HG03103 (cell line): ENCODE results near the gene SH3PXD2B.
"Not testable (repeated sequence)": the region's sequence is repeated elsewhere in the genome, so short reads cannot be mapped to it uniquely, and the experiment has no call there.

Source experiments
- ATAC-seq: cut with Tn5 transposase; IDR thresholded peaks from one replicate; pipeline ENCODE4 v1.9.1; 2021; ENCODE audit warnings: low read depth; ENCODE audit not compliant: unreplicated experiment

Gene SH3PXD2B

DNA sequence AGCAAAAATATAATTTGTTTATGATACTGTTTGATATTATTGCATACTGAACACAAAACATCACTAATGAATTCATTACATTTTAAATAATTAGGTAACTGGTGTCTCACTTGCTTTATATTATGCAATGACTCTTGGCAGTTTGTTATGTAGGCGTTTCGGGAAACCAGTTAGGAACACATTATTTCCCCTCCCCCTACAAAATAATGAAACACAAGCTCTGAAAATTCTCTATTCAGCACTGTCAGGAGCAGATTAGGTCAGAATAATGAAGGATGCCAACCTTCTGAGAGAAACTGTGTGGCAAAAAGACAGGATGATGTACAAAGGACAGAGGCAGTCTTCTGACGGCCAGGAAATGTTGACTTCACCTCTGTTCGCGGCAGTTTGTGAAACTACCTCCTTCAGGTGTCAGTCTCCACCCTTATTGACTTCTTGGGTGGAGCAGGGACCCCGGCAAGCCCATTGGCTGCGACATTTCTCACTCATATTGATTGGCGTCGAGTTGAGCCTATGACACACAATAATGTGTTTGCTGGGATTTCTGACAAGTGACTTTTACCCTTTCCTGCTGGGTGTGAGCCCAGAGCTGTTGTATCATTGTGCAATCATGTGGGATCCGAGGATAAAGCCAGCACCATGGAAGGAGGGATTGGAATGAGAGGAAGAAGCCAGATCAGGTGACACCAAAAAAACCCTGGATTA, 33.9 kb downstream of the SH3PXD2B start:
- no peak for ATAC-seq

DNA sequence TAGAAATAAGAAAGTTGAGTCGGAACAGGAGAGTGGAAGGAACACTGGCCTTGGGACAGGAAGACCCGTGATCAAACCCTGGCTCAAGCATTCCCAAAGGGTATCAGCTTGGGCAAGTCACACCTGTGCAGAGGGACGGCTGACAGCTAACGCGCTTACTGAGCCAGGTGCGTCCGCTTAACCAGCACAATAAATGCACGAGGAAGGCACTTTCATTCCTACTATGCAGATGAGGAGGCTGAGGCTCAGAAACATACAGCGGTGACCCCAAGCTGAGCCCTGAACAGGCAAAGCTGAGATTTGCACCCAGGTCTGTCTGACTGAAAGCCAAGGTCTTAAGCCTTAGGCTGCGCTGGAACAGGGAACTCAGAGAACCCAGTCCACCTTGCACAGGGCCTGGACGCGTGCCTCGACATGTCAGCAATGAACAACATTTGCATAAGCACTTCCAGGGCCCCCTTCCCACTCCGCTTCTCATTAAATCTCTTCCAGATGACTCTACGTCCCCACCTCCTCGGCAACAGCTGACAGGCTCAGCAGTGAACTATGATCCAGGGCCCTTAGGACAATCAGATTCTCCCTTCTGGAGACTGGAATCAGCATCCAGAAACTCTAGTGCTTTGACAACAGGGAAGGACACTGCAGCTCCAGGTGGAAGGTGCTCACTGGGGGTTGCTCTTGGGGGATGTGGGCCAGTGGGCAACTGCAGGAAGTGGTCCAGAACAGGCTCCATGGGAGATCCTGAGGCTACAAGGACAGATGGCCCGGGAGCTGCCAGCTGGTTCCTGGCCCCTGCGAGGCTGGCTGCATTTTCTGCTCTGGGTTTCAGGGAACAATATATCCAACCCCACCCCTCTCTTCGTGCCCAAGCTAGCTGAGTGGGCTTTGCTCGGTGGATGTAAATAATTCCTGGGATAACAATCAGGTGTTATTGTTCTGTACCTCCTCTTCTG, 35.2 kb downstream of the SH3PXD2B start:
- ATAC-seq: no peak

DNA sequence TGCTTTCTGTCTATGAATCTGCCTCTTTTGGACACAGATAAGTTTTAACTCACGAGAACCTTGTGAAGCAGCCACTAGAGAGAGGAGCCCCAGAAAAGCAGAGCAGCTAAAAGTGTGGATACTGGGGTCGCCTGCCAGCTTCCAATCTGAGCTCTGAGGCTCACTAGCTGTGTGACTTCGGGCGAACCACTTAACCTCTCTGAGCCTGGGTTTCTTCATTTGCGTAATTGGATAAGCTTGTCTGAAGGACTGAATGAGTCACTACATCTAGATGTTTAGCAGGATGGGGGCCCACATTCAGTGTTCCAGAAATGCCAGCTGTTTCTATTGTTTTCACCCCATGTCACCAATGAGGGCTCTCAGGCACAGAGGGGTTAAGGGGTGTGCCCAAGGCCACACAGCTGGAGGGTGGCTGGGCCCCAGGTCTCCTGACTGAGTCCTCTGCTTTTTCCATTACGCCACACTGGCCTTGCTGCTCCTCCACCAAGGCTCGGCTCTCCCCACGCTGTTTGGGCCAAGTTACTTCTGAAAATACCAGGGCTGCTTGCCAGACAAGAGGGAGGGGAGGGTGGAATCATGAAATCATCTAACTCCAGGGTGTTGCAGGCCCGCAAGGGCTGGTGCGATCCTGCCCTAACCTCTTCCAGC, 36.2 kb downstream of the SH3PXD2B start:
- ATAC-seq: no peak

DNA sequence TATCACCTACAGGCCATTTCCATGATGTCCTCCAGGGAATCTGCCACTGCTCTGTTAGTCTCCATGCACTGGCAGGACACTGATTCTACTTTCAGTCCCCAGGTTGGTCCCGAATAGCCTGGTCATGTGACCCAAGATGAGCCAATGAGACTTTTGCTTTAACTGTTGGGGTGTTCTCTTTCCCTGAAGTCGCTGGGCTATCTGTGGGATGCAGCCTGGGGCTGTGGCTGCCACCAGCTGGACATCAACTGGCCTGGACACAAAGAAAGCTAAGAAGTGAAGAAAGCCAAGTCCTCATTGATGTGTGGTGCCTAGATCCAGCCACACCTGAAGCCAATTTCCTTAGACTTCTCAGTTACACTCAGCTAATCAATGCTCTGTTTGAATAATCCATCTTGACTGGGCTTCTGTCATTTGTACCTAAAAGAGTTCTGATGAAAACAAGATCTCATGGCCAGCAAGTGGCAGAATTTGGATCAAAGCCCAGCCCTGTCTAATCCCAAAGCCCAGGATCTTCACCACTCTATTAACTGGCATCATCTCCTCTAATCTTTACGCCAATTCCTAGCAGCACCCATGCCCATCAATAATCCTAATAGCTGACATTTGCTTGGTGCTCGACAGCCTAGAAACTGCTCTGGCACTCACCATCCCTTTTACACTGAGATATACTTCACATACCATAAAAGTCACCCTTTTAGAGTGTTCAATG, 37.0 kb downstream of the SH3PXD2B start:
- no peak for ATAC-seq

DNA sequence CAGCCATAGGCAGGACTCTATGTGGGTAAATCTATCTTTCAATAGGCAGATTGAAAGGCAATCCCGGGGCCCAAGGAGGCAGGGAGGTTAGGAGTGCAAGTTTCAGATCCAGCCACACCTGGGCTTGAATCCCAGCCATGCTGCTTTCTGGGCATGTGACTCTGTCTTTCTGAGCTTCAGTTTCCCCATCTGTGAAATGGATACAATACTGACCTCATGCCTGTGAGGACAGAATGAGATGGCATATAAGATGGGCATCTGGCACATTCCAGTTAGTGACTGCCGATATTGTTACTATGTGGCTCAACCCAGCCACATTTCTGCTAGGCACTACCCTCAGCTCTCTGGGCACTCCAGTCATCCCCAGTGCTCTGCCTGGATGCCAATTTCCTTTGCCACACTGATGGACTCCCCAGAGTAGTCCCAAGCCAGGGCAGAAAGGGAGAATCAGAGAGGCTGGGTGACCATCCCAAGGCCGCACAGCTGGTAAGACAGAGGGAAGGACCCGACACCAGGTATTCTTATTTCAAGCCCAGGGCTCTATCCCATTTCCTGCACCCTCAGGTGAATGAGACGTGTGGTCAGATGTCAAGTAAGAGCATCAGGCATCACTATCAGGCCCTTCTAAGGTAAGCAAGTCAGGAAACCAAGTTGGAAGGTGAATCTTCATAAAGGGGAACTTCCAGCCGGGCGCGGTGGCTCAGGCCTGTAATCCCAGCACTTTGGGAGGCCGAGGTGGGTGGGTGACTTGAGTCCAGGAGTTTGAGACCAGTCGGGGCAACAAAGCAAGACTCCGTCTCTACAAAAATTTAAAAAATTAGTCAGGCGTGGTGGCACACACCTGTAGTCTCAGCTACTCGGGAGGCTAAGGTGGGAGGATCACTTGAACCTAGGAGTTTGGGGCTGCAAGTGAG, 38.7 kb downstream of the SH3PXD2B start:
- ATAC-seq: no peak

DNA sequence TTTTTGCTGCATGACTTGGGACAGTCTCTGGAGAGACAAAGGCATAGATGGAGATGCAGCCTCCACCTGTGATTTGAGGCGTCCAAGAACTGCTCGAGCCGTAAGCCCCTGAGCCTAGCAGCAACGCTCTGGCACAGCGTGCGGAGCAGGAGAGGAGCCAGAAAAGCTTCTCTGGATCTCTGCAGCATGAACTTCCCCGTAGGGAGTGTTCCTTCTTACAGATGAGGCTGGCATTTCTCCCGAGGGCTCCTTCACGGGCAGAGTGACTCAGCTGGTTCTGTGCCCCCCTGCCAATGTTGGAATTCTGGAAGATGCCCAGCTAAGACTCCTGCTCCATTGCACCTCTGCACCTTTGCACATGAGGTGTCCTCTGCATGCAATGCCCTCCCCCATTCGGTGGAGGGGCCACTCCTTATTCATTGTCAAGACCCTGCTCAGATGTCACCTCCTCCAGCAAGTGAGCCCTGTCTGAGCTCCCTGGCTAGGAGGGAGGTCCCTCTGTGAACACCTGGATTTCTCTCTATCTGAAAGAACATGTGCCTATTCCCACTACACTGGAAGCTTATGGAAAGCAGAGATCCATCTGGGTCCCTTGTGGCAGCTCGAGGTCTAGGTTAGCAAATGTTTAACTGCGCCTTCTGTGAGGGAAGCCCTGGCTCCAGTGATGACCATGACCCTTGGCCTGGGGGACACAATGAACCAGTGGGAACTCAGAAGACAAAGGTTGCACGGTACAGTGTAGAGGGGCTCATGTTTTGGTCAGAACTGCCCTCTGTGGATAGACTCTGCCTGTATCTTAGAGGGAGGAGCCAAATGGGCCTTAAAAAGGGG, 39.6 kb downstream of the SH3PXD2B start:
- ATAC-seq: no peak

DNA sequence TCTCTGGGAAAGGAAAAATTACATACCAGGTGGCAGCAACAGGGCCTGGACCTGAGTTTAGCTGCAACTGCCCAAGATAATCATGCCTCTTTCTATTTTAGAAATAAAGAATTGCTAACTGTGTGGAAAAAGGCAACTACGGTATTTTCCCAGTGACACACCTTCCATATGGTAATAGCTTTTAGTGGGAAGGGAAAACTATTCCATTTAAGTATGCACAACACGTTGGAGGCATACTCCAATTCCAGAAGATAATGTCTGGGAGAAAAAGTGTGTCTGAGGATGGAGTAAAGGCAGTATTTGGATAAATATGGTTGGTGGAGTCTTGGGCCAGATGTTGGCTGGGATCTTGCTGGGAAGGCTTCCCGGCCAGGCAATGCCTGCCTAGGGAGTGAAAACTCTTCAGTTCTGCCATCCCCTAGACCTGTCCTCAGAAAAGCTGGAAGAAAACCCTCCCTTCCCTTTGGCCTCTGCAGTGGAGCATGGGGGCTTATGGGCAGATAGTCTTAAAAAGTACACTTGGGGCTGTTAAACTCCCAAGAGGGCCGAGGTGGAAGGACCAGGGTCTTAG, 40.6 kb downstream of the SH3PXD2B start:
- no peak for ATAC-seq

DNA sequence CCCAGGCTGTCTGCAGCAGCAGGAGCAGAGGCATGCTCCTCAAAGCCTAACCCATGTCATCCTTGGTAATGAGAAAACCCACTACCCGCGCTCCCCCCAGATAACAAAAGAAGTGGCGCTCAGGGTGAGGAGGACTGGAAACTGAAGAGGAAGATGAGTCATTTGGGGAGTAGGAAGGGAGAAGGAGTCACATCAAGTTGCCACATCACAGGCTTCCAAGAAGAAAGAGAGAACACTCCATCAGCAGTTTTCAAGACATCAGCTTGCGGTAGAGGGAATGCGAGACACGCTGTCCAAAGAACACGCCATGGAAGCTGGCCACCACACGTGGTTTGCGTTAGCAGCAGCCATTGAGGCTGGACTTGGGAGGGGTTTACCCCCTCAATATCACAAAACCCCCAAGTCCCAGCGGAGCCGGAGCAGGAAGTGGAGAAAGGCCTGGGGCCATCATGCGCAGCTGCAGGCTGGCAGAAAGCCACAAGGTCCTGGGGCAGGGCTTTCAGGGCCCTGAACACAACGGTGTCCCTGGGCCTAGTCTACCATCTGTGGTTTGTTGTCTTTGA, 41.5 kb downstream of the SH3PXD2B start:
- no peak for ATAC-seq

DNA sequence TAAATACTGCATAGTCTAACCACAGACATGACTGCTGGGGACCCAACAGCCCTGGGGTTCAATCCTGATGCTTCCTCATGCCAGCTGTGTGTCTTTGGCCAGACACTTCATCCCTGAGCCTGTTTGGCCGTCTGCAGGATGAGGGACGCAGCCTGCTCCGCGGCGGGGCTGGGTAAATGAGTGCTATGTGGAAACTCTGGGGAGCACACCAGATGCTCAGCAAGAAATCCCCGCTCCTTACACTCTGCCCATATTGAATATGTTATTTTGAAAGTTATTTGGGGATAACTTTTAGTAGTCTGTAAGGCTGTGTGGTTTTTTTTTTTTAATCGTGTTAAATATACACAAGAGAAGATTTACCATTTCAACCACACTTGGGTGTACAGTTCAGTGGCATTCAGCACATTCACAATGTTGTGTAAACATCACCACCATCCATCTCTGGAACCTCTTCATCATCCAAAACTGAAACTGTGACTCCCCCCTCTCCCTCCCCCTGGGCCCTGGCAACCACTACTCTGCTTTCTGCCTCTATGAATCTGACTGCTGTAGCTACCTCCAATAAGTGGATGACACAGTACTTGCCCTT, 42.7 kb downstream of the SH3PXD2B start:
- no peak for ATAC-seq

DNA sequence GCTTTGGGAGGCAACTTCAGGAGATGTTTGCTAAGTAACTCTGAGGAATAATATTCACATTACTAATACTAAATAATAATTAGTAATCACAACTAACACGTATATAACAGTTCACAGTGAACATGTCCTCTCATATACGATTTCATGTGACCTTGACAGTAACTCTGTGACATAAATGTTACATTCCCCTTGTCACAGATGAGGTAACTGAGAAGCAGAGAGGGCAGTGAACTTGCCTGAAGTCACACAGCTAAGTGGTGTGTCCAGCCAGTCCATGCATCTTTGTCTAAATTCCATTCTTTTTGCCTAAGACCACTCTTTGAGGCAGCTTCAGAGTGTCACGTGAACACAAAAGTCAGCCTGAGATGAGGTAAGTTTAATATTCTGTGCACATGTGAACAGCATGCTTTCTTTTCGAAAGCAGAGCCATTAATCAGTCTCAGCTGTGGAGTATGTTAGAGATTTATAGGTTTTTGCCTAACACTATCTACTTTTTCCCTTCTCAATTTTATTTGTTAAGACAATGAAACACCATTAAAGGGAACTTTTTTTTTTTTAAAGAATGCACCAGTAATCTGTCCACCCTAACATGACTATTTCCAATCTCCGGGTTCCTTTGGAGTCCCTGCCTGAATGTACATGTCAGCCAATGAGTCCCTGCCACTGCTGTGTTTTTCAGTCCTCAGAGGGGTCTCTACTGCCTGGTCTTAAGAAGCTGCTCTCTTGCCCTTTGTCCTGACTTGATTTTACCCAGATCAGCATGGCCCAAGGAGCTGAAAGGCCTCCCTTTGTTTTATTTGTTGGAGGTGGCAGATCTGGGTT, 43.5 kb downstream of the SH3PXD2B start:
- no peak for ATAC-seq

DNA sequence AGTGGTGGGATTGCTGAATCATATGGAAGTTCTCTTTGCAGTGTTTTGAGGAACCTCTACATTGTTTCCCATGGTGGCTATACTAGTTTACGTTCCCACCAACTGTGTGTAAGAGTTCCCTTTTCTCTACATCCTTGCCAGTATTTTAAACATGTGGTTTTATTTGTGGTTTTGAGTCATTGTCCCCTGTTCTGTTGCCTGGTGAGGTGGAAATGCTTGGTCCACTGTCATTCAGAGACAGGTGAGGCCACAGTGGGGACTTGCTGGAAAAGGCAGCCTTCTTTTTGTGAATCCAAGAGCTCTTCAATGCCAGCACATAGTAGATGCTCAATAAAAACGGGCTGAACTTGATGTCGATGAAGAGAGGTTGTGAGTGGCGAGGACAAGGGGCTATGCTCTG, 44.2 kb downstream of the SH3PXD2B start:
- ATAC-seq: no peak

DNA sequence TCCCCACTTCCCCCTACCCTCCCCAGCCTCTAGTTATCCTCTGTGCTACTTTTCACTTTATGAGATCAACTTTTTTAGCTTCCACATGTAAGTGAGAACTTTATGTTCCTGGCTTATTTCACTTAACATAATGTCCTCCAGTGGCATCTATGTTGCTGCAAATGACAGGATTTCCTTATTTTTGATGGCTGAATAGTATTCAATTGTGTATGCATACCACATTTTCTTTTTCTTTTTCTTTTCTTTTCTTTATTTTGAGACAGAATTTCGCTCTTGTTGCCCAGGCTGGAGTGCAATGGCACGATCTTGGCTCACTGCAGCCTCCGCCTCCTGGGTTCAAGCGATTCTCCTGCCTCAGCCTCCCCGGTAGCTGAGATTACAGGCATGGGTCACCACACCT, 44.8 kb downstream of the SH3PXD2B start:
- not testable (repeated sequence) for ATAC-seq

DNA sequence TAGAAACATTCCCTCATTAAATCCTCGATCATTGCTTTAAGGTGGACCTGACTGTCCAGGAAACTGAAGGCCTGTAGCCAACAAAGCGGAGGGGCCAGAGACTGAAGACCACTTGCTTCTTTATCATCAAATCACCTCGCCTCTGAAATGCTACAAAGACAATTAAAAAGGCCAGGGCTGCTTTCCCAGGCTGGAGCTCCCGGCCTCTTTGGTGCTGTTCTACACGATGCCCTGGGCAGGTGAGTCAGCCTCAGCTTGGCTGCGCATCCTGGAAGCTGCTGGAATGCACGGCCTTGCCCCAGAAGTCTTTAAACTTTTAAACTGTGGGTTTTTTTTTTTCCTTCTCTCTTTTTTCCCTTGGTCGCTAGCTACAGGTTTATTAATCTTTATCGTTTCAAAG, 46.5 kb downstream of the SH3PXD2B start:
- no peak for ATAC-seq

DNA sequence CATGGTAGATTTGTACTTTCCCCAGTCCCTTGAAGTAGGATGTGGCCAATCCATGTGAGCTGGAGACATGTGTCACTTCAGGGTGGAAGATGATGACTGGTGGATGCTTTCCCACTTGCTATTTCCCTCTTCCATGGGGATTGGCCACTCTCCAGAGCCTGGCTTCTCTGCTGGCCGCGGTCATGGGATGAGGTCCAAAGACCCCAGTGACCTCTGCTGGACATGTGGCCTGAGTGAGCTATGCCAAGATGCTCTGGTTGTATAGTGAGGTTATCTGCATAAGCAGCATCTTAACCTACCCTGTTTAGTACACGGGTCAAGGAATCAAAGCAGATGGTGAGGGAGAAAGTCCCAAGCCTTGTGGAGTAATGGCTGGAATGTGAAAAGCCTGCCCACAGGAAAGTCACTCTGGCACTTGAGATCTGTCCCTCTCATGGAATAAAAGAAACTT, 47.1 kb downstream of the SH3PXD2B start:
- ATAC-seq: no peak

DNA sequence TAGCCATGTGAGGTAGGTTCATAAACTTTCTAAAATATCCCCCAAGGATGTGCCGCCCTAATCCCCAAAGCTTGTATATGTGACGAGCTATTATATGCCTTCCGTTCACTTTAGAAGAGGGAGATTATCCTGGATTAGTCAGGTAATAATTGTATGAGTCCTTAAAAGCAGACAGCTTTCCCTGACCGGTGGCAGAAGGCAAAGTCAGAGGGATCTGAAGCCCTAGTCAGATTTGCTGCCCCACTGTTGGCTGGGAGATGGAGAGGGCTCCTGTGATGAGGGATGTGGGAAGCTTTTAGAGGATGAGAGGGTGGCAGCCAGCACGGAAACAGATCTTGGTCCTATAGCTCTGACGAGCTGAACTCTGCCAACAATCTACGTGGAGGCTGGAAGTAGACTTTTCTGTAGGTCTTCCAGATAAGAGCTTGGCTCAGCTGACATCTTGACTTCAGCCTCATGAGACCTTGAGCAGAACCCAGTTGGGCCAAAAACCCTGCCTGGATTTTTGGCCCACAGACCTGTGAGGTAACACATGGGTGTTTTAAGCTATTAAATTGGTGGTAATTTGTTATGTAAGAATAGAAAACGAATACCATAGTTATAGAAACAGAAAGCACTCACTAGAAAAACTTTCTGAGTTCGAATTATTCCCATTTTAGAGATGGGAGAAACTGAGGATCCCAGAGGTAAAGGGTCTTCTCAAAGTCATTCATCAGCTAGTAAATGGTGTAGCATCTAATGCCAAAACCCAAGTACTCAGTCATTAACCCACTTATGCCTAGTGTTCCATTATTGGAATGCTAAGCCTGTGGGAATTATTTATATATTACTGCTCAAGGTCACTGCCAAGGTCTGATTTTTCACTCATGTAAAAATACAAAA, 48.9 kb downstream of the SH3PXD2B start:
- ATAC-seq: no peak

DNA sequence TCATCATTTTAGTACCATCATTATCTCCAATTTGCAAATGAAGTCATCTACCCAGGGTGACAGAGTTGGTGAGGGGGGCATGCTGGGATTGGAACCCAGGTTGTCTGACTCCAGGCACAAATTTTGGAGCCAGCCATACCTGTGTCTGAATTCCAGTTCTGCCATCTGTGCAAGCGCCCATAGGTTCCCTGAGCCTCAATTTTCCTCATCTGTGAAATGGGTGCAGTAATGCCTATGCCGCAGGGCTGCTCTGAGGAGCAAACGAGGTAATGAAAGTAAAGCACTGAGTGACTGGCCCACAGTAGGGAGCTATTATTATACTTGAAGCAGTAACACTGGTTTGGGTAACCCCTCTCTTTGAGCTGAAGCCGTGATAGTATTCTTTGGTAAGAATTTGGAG, 49.6 kb downstream of the SH3PXD2B start:
- no peak for ATAC-seq
